ENCODE results near the gene SUMF1.

DNA sequence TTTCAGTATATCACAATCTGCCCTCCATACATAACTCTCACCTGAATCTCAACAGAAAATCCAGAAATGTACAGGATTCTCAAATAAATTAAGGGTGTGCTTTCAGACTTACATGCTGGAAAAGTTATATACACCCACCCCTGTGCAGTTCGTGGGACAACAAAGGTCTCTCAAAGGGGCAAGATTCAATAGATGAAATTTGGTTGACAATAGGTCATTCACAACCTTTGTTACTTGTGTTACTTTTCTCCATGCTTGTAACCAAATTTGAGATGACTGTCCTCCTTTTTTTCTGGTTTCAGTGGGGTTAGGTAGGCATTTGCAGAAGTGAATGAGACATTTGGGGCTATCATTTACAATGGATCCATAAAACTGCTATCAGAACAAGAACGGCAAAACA, 91.2 kb downstream of the SUMF1 start:
- TF ChIP-seq, protein P1, sequence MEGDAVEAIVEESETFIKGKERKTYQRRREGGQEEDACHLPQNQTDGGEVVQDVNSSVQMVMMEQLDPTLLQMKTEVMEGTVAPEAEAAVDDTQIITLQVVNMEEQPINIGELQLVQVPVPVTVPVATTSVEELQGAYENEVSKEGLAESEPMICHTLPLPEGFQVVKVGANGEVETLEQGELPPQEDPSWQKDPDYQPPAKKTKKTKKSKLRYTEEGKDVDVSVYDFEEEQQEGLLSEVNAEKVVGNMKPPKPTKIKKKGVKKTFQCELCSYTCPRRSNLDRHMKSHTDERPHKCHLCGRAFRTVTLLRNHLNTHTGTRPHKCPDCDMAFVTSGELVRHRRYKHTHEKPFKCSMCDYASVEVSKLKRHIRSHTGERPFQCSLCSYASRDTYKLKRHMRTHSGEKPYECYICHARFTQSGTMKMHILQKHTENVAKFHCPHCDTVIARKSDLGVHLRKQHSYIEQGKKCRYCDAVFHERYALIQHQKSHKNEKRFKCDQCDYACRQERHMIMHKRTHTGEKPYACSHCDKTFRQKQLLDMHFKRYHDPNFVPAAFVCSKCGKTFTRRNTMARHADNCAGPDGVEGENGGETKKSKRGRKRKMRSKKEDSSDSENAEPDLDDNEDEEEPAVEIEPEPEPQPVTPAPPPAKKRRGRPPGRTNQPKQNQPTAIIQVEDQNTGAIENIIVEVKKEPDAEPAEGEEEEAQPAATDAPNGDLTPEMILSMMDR (IDR thresholded peaks at IDR 0.05), result no peak
- TF ChIP-seq POLR2A (IDR thresholded peaks at IDR 0.05), result no peak
